K562 (cell line): ENCODE results near the gene SEPTIN8. TPM values are rescaled to one million over a fixed set of nuclear protein-coding genes. Genes with fewer than 3 reads are reported as not detected.
A peak's percentile ranks its signal among the peaks of the same experiment; 100 is the strongest.

Experiments used
- ASH1L ChIP-seq: fragments of 450-650 bp; IDR thresholded peaks from 2 replicates; pipeline ENCODE4 v1.6.1; 2018; ENCODE audit warnings: borderline replicate concordance, mild to moderate bottlenecking, low read depth; ENCODE audit not compliant: partially characterized antibody
- ATF4 ChIP-seq: fragments of 450-650 bp; formaldehyde crosslinking; IDR thresholded peaks from 2 replicates; pipeline ENCODE4 v1.4.0; 2022; ENCODE audit warnings: mild to moderate bottlenecking, moderate library complexity
- BCL6 ChIP-seq: fragments of 250-450 bp; sonication (Bioruptor Pico); IDR thresholded peaks from 2 replicates; pipeline ENCODE4 v1.4.0; 2020
- KDM1A ChIP-seq, 2 experiments: fragments of 450-650 bp; IDR thresholded peaks; 2 replicates each; pipeline ENCODE4 v1.6.1; 2016; ENCODE audit warnings: mild to moderate bottlenecking in 2 of 2
- MEF2A ChIP-seq: IDR thresholded peaks from 2 replicates; pipeline ENCODE4 v1.6.1; 2011; ENCODE audit warnings: low read depth, mild to moderate bottlenecking, low read length, moderate library complexity; ENCODE audit not compliant: control insufficient read depth
- MTA1 ChIP-seq: fragments of 450-650 bp; IDR thresholded peaks from 2 replicates; pipeline ENCODE4 v1.6.1; 2017; ENCODE audit warnings: borderline replicate concordance
- PHF20 ChIP-seq: fragments of 450-650 bp; IDR thresholded peaks from 2 replicates; pipeline ENCODE4 v1.6.1; 2018; ENCODE audit not compliant: partially characterized antibody
- POLR3A ChIP-seq: IDR thresholded peaks from 2 replicates; pipeline ENCODE4 v1.6.1; 2011; ENCODE audit warnings: borderline replicate concordance, mild to moderate bottlenecking, moderate library complexity; ENCODE audit not compliant: insufficient read length, insufficient read depth; ENCODE audit errors: extremely low read depth
- RCOR1 ChIP-seq, 2 experiments: IDR thresholded peaks; 2 replicates each; pipeline ENCODE4 v1.6.1; 2012; ENCODE audit warnings: low read depth in 2 of 2, low read length in 2 of 2, borderline replicate concordance in 1 of 2, improper control_type of control experiment in 1 of 2
- SMAD1 ChIP-seq: fragments of 150-350 bp; IDR thresholded peaks from 2 replicates; pipeline ENCODE4 v1.6.1; 2014; ENCODE audit warnings: low read length, low read depth; ENCODE audit not compliant: partially characterized antibody
- ZBTB40 ChIP-seq, 2 experiments: fragments of 450-650 bp in 1 of 2; sonication (generic) in 1 of 2; formaldehyde crosslinking in 1 of 2; IDR thresholded peaks; 2 replicates each; pipeline versions ENCODE4 v1.7.1 to v1.9.0; 2016 to 2022; ENCODE audit warnings: inconsistent platforms in 1 of 2, mild to moderate bottlenecking in 1 of 2, missing genetic modification reagents in 1 of 2
- ZNF282 ChIP-seq: sonication (generic); formaldehyde crosslinking; IDR thresholded peaks from 2 replicates; pipeline ENCODE4 v1.8.1; 2023; ENCODE audit warnings: missing genetic modification reagents
- ZNF395 ChIP-seq: fragments of 200-800 bp; sonication (Bioruptor generic); IDR thresholded peaks from 2 replicates; pipeline ENCODE4 v1.6.1; 2017; ENCODE audit warnings: missing genetic modification characterization, missing compliant biosample characterization
- polyA plus RNA-seq, 8 experiments: library from polyadenylated mRNA; depleted of rRNA in 4 of 8; stranded (reverse) in 5 of 8; unstranded in 3 of 8; fragments of >200 nt; fragmentation: Nextera tagmentation in 2 of 8; fragmentation: Illumina TruSeq in 1 of 8; extraction: Ambion mirVana in 2 of 8; extraction: Trizol in 1 of 8; gene quantifications; 2 replicates each; pipeline versions ENCODE4 v1.2.1 to v1.2.3, GENCODE V29; 2011 to 2014; ENCODE audit warnings: inconsistent platforms in 1 of 8, missing spikeins in 1 of 8
- total RNA-seq, 7 experiments: library from RNA; depleted of rRNA in 6 of 7; stranded (reverse); fragments of >200 nt in 6 of 7; fragmentation: Illumina TruSeq in 2 of 7; extraction: Trizol in 2 of 7; gene quantifications; 2 replicates each; pipeline versions ENCODE4 v1.2.1 to v1.2.3, GENCODE V29; 2011 to 2021; ENCODE audit warnings: low replicate concordance in 1 of 7
- TF ChIP-seq, protein P1 (sequence below): fragments of 250-450 bp; sonication (Bioruptor Pico); IDR thresholded peaks from 2 replicates; pipeline ENCODE4 v1.4.0; 2020; ENCODE audit warnings: mild to moderate bottlenecking

SEPTIN8 gene
- total and polyA plus RNA-seq, 9 of the 15 experiments (the other 6 are each of a cell fraction or from before 2014, with no cell fraction given): 19.3 to 142 (median 101) TPM

DNA sequence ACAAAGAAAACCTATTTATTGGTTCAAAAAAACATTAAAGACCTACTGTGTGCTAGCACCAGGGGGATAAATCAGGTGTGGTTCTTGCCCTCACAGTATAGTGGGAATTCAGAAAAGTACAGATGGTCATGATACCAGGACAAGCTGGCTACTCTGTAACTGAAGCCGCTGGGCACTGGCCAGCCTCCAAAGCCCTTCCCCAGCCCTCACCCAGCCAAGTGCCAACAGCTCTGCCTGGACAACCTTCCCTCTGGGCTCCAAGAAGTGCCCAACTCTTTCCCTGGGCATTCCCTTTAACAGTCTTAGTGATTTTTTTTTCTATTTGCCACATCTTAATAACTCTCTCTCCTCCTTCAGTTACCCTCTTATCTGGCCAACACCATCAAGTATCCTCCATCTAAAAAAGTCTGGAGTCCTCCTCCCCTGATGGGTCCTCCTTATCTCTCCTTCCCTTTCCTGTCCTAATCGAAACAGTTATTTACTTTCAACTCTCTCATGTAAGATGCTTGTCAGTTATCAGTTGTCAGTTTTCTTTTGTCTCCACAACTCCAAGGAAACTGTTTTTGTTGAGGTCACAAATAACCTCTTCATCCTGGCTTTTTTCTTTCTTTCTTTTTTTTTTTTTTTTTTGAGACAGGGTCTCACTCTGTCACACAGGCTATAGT is 13.3 kb upstream of the SEPTIN8 start (continued):
- 0 out of 2 replicates have a peak, but pooled peaks have one; percentile 20 for TF ChIP-seq ZBTB40 (IDR thresholded peaks at IDR 0.05)
- no peak for TF ChIP-seq ZBTB40 (CRISPR knock-in tag; IDR thresholded peaks at IDR 0.05)
- no peak for TF ChIP-seq ATF4
- peak; percentile 84; the same call in 1 of the 2 replicates for TF ChIP-seq MTA1
- TF ChIP-seq MEF2A: no peak
- no peak for TF ChIP-seq ZNF282 (CRISPR knock-in tag)
- TF ChIP-seq KDM1A (IDR thresholded peaks at IDR 0.05): no peak; a peak in 1 of 4 replicates
- TF ChIP-seq SMAD1: no peak
- TF ChIP-seq ASH1L: no peak
- TF ChIP-seq BCL6 (CRISPR knock-in tag): no peak
- peak in 1 of 2 experiments; percentile 83; a peak in 2 of 4 replicates for TF ChIP-seq RCOR1 (IDR thresholded peaks at IDR 0.05; ENCODE audit: borderline replicate concordance in 1 of 2, low read depth in 2 of 2, low read length in 2 of 2)
- no peak for TF ChIP-seq PHF20
- TF ChIP-seq POLR3A: no peak
- TF ChIP-seq ZNF395: peak; percentile 36; the same call in 1 of the 2 replicates
- TF ChIP-seq, protein P1, sequence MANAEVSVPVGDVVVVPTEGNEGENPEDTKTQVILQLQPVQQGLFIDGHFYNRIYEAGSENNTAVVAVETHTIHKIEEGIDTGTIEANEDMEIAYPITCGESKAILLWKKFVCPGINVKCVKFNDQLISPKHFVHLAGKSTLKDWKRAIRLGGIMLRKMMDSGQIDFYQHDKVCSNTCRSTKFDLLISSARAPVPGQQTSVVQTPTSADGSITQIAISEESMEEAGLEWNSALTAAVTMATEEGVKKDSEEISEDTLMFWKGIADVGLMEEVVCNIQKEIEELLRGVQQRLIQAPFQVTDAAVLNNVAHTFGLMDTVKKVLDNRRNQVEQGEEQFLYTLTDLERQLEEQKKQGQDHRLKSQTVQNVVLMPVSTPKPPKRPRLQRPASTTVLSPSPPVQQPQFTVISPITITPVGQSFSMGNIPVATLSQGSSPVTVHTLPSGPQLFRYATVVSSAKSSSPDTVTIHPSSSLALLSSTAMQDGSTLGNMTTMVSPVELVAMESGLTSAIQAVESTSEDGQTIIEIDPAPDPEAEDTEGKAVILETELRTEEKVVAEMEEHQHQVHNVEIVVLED: no peak
